Measurements from ENCODE around the gene CFAP92.

- no peak for TF ChIP-seq REST (tag by site-specific recombination; IDR thresholded peaks at IDR 0.05)
- TF ChIP-seq, protein P1, sequence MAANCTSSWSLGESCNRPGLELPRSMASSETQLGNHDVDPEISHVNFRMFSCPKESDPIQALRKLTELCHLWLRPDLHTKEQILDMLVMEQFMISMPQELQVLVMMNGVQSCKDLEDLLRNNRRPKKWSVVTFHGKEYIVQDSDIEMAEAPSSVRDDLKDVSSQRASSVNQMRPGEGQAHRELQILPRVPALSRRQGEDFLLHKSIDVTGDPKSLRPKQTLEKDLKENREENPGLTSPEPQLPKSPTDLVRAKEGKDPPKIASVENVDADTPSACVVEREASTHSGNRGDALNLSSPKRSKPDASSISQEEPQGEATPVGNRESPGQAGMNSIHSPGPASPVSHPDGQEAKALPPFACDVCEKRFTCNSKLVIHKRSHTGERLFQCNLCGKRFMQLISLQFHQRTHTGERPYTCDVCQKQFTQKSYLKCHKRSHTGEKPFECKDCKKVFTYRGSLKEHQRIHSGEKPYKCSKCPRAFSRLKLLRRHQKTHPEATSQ (tag by site-specific recombination; IDR thresholded peaks at IDR 0.05), result no peak
- TF ChIP-seq, protein P2, sequence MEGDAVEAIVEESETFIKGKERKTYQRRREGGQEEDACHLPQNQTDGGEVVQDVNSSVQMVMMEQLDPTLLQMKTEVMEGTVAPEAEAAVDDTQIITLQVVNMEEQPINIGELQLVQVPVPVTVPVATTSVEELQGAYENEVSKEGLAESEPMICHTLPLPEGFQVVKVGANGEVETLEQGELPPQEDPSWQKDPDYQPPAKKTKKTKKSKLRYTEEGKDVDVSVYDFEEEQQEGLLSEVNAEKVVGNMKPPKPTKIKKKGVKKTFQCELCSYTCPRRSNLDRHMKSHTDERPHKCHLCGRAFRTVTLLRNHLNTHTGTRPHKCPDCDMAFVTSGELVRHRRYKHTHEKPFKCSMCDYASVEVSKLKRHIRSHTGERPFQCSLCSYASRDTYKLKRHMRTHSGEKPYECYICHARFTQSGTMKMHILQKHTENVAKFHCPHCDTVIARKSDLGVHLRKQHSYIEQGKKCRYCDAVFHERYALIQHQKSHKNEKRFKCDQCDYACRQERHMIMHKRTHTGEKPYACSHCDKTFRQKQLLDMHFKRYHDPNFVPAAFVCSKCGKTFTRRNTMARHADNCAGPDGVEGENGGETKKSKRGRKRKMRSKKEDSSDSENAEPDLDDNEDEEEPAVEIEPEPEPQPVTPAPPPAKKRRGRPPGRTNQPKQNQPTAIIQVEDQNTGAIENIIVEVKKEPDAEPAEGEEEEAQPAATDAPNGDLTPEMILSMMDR (tag by site-specific recombination; IDR thresholded peaks at IDR 0.05), result no peak
- TF ChIP-seq WT1 (tag by site-specific recombination; IDR thresholded peaks at IDR 0.05), result no peak
These were observed 267 bp upstream of the CFAP92 start for GRCh38 chr3:128994173-128994512.
